GM10266 (cell line): ENCODE data around the gene ADTRP.

Source experiments
- DNase-seq: peaks from one replicate; pipeline ENCODE4 v3.0.0; 2012; ENCODE audit errors: extremely low spot score
- TF ChIP-seq, protein P1 (sequence below): IDR thresholded peaks from 2 replicates; pipeline ENCODE4 v1.5.1; 2012; ENCODE audit warnings: mild to moderate bottlenecking, low read depth; ENCODE audit not compliant: control insufficient read depth, insufficient read depth; ENCODE audit errors: missing control alignments

The ADTRP gene

GRCh38 chr6:11672256-11672655 lies 106.3 kb downstream of the ADTRP start:
- no peak for DNase-seq
- TF ChIP-seq, protein P1, sequence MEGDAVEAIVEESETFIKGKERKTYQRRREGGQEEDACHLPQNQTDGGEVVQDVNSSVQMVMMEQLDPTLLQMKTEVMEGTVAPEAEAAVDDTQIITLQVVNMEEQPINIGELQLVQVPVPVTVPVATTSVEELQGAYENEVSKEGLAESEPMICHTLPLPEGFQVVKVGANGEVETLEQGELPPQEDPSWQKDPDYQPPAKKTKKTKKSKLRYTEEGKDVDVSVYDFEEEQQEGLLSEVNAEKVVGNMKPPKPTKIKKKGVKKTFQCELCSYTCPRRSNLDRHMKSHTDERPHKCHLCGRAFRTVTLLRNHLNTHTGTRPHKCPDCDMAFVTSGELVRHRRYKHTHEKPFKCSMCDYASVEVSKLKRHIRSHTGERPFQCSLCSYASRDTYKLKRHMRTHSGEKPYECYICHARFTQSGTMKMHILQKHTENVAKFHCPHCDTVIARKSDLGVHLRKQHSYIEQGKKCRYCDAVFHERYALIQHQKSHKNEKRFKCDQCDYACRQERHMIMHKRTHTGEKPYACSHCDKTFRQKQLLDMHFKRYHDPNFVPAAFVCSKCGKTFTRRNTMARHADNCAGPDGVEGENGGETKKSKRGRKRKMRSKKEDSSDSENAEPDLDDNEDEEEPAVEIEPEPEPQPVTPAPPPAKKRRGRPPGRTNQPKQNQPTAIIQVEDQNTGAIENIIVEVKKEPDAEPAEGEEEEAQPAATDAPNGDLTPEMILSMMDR, result no peak

GRCh38 chr6:11669696-11670095 lies 108.9 kb downstream of the ADTRP start:
- TF ChIP-seq, protein P1, result no peak
- no peak for DNase-seq

- DNase-seq, result no peak
- TF ChIP-seq, protein P1, result no peak
Measured at GRCh38 chr6:11668455-11668854, 110.1 kb downstream of the ADTRP start.

DNA sequence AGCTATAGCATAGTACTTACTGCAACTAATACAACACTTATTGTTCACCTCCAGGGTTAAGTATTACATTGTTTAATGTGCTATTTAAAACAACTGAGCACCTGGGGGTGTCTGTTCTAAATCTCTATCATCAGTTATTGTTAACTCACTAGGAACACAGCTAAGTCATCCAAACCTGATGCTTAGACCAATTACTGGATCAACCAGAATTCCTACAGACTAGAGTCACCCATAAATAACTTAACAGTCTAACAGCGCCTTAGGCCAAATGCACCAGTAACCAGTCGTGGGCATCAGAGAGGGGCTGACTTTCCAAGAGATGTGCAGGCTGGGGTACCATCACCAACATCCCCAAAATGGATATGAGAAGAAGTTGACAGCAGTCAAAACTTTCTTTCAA lies 110.7 kb downstream of the ADTRP start:
- TF ChIP-seq, protein P1, result no peak
- DNase-seq, result no peak

- no peak for DNase-seq
Measured at GRCh38 chr6:11665604-11666326, 112.8 kb downstream of the ADTRP start.

More at GRCh38 chr6:11665604-11666326, 112.8 kb downstream of the ADTRP start:
- TF ChIP-seq, protein P1, result no peak
